Stimulated activated CD8-positive, alpha-beta memory T cell treated with anti-CD3 and anti-CD28 coated beads, Interleukin-12 subunit alpha, Interleukin-12 subunit beta, amount 100 ng/mL, for 1 hour (primary cell): ENCODE data around the gene RBM10.

ENCODE experiments used
- DNase-seq: peaks from one replicate; pipeline ENCODE4 v3.0.0-alpha.2; 2020; ENCODE audit warnings: low read depth

RBM10 gene

DNA sequence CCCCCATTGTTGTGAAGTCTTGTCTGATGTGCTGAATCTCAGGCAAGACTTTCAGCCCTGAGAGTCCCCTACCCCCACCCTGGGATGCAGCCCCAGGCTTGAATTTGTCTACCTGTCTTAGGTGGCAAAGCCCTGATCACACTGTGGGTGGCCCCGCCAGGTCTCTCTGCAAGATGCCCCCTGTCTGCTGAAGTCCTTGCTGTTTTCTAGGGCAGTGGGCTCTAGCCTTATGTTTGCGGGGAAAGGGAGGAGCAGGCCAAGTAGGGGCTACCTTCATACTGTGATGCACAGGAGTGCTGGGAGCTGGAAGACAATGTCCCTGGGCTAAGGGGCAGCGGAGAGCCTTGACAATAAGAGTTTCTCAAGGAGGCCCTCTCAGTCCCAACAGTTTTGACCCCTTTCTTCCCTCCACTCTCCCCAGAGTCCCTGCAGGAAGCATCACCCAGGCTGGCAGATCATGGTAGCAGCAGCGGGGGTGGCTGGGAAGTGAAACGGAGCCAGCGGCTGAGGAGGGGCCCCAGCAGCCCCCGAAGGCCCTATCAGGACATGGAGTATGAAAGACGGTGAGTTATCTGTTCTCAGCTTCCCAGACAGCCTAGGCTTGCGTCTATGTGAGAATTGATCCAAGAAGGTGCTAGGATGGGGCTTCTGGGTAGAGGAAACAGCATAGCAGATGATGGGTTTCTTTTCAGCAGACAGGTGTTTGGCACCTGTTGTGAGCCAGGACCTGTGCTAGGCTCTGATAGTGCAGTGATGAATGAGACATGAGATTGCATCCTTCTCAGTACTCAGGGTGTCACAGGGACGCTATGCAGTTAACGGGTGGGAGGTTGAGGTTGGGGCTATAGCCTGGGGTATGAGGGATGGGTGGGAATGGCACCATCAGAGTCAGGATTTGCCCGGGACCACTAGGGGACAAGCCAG lies 2.2 kb downstream of the RBM10 start:
- no peak for DNase-seq

DNA sequence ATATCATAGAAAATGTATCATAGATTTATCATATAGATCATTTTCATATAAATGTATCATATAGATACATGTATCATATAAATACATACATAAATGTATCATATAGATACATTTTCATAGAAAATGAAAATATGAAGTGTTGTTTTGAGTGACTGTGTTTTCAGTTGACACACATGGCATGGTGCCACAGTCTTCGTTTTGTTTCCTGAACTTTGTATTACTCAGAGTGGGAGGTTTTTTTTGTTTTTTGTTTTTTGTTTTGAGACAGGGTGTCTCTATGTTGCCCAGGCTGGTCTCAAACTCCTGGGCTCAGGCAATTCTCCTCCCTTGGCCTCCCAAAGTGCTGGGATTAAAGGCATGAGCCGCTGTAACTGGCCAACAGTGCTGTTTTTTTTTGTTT lies 3.9 kb downstream of the RBM10 start:
- no peak for DNase-seq

GRCh38 chrX:47151435-47151834 lies 6.4 kb downstream of the RBM10 start:
- no peak for DNase-seq

GRCh38 chrX:47156611-47157520 lies 11.8 kb downstream of the RBM10 start:
- DNase-seq = no peak

DNA sequence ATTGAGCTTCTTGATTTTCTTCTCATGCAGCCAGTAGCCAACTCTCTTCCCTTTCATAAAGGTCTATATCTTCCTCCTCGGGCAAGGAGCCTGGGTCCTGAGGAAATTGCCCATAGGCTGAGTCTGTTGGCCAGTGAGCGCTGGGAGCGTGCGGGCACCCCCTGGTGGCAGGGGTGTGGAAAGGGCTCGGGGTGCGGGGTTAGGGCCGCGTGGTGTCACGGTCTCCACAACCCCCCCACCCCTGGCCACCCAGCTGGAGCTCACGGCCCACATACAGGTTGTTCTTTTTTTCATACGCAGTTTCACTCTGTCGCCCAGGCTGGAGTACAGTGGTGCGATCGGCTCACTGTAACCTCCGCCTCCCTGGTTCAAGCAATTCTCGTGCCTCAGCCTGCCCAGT lies 13.1 kb downstream of the RBM10 start:
- DNase-seq = no peak

DNA sequence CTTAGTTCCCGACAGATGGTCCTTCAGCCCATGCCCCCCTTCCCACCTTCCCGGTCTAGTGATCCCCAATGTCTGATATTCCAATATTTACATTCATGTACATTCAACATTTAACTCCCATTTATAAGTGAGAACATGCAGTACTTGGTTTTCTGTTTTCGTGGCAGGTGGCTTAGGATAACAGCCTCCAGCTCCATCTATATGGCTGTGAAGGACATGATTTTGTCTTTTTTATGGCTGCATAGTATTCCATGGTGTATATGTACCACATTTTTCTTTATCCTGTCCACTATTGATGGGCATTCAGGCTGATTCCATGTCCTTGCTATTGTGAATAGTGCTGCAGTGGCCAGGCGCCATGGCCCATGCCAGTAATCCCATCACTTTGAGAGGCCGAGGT lies 13.8 kb downstream of the RBM10 start:
- no peak for DNase-seq

DNA sequence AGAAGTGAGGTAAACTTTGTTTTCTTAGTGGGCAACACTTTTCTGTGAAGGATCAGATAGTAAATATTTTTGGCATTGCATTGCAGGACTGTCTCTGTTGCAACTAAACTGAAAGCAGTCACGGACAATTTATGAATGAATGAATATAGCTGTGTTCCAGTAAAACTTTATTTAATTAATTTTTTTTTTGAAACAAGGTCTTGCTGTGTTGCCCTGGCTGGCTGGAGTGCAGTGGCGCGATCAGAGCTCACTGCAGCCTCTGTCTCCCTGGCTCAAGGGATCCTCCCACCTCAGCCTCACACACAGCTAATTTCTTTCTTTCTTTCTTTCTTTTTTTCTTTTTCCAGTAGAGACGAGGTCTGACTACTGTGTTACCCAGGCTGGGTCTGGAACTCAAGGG lies 15.8 kb downstream of the RBM10 start:
- no peak for DNase-seq

DNA sequence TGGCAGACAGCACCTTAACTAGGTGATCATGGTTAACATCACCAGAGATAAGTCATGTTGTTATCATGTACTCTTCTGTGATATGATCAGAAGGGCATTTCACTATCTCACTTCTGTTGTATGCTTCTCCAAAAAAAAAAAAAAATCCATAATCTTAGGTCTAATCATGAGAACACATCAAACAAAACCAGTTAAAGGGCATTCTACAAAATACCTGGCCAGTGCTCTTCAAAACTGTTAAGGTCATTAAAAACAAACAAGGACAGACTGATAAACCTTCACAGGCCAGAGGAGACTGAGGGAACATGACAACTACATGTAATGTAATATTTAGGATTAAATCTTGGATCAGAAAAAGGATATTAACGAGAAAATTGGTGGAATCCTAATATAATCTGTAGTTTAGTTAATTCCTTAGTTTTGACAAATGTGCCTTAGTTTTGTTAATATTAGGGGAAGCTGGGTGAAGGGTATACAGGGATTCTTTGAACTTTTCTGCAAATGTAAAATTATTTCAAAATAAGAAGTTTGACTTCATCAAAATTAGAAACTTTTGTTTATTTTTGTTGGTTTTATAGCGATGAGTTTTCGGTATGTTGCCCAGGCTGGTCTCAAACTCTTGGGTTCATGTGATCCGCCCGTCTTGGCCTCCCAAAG lies 18.0 kb downstream of the RBM10 start:
- no peak for DNase-seq

GRCh38 chrX:47164420-47164819 lies 19.4 kb downstream of the RBM10 start:
- DNase-seq = no peak

DNA sequence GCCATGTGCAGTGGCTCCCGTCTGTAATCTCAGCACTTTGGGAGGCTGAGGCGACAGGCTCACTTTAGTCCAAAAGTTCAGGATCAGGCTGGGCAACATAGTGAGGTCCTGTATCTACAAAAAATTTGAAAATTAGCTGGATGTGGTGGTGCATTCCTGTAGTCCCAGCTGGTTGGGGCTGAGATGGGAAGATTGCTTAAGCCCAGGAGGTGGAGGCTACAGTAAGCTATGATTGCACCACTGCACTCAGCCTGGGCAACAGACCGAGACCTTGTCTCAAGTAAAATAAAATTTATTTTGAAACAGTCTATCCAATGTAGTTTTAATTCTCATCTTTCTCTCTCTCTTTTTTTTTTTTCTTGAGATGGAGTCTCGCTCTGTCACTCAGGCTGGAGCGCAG lies 21.1 kb downstream of the RBM10 start:
- no peak for DNase-seq

- DNase-seq = no peak
Observed at GRCh38 chrX:47168495-47169073, 23.6 kb downstream of the RBM10 start.

GRCh38 chrX:47169273-47169672 lies 24.3 kb downstream of the RBM10 start:
- DNase-seq = no peak

- DNase-seq = no peak
Observed at GRCh38 chrX:47169726-47170515, 24.9 kb downstream of the RBM10 start.

- DNase-seq = no peak
Observed at GRCh38 chrX:47170861-47171692, 26.1 kb downstream of the RBM10 start.

GRCh38 chrX:47171996-47172395 lies 27.0 kb downstream of the RBM10 start:
- DNase-seq = no peak

DNA sequence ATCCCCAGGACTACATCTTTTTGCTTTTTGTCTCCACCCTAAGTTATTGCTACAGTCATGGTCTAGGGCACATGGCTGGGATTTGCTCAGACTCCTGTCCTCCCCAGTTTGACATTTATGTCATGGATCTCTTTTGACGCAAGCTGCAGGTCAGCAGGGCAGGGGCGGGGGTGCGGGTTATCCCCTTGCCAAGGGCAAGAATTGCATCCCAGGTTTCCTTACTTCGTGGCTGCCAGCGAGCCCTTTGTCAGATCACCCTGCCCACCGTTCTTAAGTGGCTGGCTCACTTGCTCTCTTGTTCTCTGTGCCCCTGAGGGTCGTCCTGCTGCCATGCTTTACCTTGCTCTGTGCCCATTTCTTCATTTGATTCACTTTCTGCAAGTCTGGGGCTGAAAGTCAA lies 27.5 kb downstream of the RBM10 start:
- DNase-seq = no peak

GRCh38 chrX:47172971-47173792 lies 28.2 kb downstream of the RBM10 start:
- DNase-seq = no peak

DNA sequence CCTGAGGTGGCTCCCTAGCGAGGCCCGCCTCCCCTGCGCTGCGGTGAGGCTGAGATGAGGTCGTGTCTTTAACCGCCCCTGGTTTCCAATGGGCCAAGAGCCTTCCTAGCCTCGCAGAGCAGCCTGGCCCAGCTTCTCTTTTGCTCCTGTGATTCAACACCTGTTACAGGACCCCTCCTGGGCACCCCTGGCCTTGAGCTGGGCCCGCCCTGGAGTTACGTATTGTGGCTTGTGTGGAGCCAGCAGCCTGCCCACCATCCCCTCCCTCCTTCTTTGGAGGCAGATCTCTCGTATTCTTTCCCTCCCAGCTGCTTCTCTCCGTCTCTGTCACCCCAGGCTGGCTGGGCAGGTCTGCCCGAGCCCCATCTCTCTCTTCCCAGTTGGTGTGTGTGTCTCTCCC lies 29.4 kb downstream of the RBM10 start:
- no peak for DNase-seq

DNA sequence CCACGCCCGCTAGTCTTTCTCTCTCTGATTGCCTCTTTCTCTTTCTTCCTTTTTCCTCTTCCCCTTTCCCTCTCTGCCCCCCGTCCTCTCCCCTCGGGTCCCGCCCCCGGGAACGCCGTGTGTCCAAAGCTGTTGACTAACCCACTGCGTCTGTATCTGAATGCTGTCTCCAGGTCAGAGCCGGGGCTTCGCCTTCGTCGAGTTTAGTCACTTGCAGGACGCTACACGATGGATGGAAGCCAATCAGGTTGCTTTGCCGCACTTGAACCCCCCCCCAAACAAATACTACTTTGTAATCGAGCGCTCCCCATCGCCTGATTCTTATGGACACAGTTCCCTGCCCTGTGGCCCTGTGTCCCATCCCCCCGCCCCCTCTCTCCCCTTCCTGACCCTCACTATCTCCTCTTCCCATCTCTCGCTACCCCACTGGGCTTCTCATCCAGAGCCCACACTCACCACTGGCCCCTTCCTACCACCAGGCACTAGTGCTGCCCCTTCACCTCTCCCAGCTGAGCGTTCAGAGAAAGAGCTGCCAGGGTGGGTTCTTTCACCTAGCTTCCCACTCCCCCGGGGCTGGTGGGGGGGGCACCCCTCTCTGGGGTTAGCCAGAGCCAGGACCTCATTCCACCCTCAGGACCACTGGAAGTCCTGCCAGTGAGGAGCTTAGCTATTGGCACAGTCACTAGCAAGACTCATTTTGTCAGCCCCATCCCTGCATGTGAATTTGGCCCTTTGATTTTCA lies 30.0 kb downstream of the RBM10 start:
- DNase-seq = no peak
